Loucy (cell line): ENCODE measurements around the gene NFIL3.
"Not testable (repeated sequence)": the region's sequence is repeated elsewhere in the genome, so short reads cannot be mapped to it uniquely, and the experiment has no call there.

Source experiments
- H2AFZ ChIP-seq: fragments of 200-600 bp; sonication (generic); 2 replicates; pipeline ENCODE4 v1.6.0; 2016; ENCODE audit warnings: antibody characterized with exemption, mild to moderate bottlenecking, low read length, moderate library complexity
- H3F3A ChIP-seq: fragments of 200-600 bp; 2 replicates; pipeline ENCODE4 v1.6.0; 2016; ENCODE audit warnings: antibody characterized with exemption, low read depth, mild to moderate bottlenecking
- H3K27me3 ChIP-seq: fragments of 200-600 bp; sonication (generic); 2 replicates; pipeline ENCODE4 v1.6.1; 2014; ENCODE audit warnings: low read length, mild to moderate bottlenecking; ENCODE audit not compliant: insufficient read depth, poor library complexity, severe bottlenecking
- H3K36me3 ChIP-seq: fragments of 200-600 bp; sonication (generic); 2 replicates; pipeline ENCODE4 v1.6.1; 2016; ENCODE audit warnings: low read length; ENCODE audit not compliant: insufficient read depth
- H3K4me1 ChIP-seq: fragments of 200-600 bp; sonication (generic); 2 replicates; pipeline ENCODE4 v1.5.1; 2014; ENCODE audit warnings: low read length, mild to moderate bottlenecking; ENCODE audit not compliant: insufficient read depth, poor library complexity, severe bottlenecking
- H3K4me2 ChIP-seq: fragments of 200-600 bp; sonication (generic); 2 replicates; pipeline ENCODE4 v1.6.0; 2014; ENCODE audit warnings: antibody characterized with exemption, low read length, low read depth, mild to moderate bottlenecking; ENCODE audit not compliant: poor library complexity, severe bottlenecking
- H3K4me3 ChIP-seq: fragments of 200-600 bp; sonication (generic); 2 replicates; pipeline ENCODE4 v1.5.1; 2014; ENCODE audit warnings: low read length, mild to moderate bottlenecking, mixed read lengths; ENCODE audit not compliant: poor library complexity, severe bottlenecking
- H3K79me2 ChIP-seq: fragments of 200-600 bp; sonication (generic); 2 replicates; pipeline ENCODE4 v1.6.1; 2014; ENCODE audit warnings: low read length; ENCODE audit not compliant: insufficient read depth
- H3K9ac ChIP-seq: fragments of 200-600 bp; sonication (generic); 2 replicates; pipeline ENCODE4 v1.6.0; 2014; ENCODE audit warnings: mild to moderate bottlenecking, low read depth, low read length, moderate library complexity; ENCODE audit not compliant: poor library complexity, severe bottlenecking
- H3K9me2 ChIP-seq: fragments of 200-600 bp; sonication (generic); replicated peaks from 2 replicates; pipeline ENCODE4 v1.6.1; 2016; ENCODE audit warnings: low read depth, low read length, mixed read lengths
- H3K9me3 ChIP-seq: fragments of 200-600 bp; sonication (generic); 2 replicates; pipeline ENCODE4 v1.6.1; 2014; ENCODE audit warnings: mild to moderate bottlenecking, antibody characterized with exemption, low read length, low read depth; ENCODE audit not compliant: insufficient read depth
- H4K20me1 ChIP-seq: fragments of 200-600 bp; sonication (generic); 2 replicates; pipeline ENCODE4 v1.6.0; 2014; ENCODE audit warnings: antibody characterized with exemption, low read length, mild to moderate bottlenecking; ENCODE audit not compliant: insufficient read depth, poor library complexity, severe bottlenecking
- CTCF ChIP-seq: fragments of 200-600 bp; sonication (generic); conservative IDR thresholded peaks from 2 replicates; pipeline ENCODE4 v1.5.1; 2014; ENCODE audit warnings: mild to moderate bottlenecking, antibody characterized with exemption, low read length
- EZH2phosphoT487 ChIP-seq: fragments of 200-600 bp; IDR thresholded peaks from 2 replicates; pipeline ENCODE4 v1.6.1; 2018; ENCODE audit warnings: antibody characterized with exemption, mild to moderate bottlenecking, moderate library complexity, borderline replicate concordance

Gene NFIL3

GRCh38 chr9:91391818-91392217 lies 31.8 kb downstream of the NFIL3 start:
- Histone ChIP-seq H3K4me3 (no peak overlapping the region), H3K4me1 (no peaks in the 10 kb centered on the region), H3K9me3 (no peaks in the 10 kb centered on the region), H2AFZ (no peak overlapping the region), H3F3A (no peaks in the 10 kb centered on the region), H3K27me3 (no peaks in the 10 kb centered on the region), H3K36me3 (no peaks in the 10 kb centered on the region), H3K79me2 (no peaks in the 10 kb centered on the region), H3K9me2 (no peaks in the 10 kb centered on the region), H3K9ac (no peak overlapping the region), H3K4me2 (no peak overlapping the region), H4K20me1 (no peaks in the 10 kb centered on the region)
- no peak for TF ChIP-seq EZH2phosphoT487
- TF ChIP-seq CTCF, result no peak

GRCh38 chr9:91391412-91391811 lies 32.2 kb downstream of the NFIL3 start:
- no peaks in the 10 kb centered on the region for H3F3A ChIP-seq
- no peaks in the 10 kb centered on the region for H3K9me3 ChIP-seq
- no peak overlapping the region for H3K4me2 ChIP-seq
- no peaks in the 10 kb centered on the region for H3K27me3 ChIP-seq
- no peak overlapping the region for H3K9ac ChIP-seq
- H3K4me1 ChIP-seq, result no peaks in the 10 kb centered on the region
- H3K79me2 ChIP-seq, result no peaks in the 10 kb centered on the region
- no peaks in the 10 kb centered on the region for H4K20me1 ChIP-seq
- H3K36me3 ChIP-seq, result no peaks in the 10 kb centered on the region
- no peak overlapping the region for H2AFZ ChIP-seq
- no peak overlapping the region for H3K4me3 ChIP-seq
- no peaks in the 10 kb centered on the region for H3K9me2 ChIP-seq
- TF ChIP-seq EZH2phosphoT487 (no peak), CTCF (no peak)

- H3K27me3 ChIP-seq, H3K9me2 ChIP-seq, H2AFZ ChIP-seq, H4K20me1 ChIP-seq, H3K79me2 ChIP-seq, H3K9ac ChIP-seq, H3K4me1 ChIP-seq, H3F3A ChIP-seq, H3K9me3 ChIP-seq, H3K4me3 ChIP-seq, H3K4me2 ChIP-seq, H3K36me3 ChIP-seq: not testable (repeated sequence)
Measured at GRCh38 chr9:91389686-91390085, 33.9 kb downstream of the NFIL3 start.

- Histone ChIP-seq H4K20me1 (no peaks in the 10 kb centered on the region), H3K79me2 (no peaks in the 10 kb centered on the region), H3K9me2 (no peaks in the 10 kb centered on the region), H3K4me3 (no peak overlapping the region), H3K27me3 (no peaks in the 10 kb centered on the region), H3K4me1 (no peaks in the 10 kb centered on the region), H2AFZ (no peak overlapping the region), H3K9ac (no peak overlapping the region), H3K36me3 (no peaks in the 10 kb centered on the region), H3F3A (no peaks in the 10 kb centered on the region), H3K9me3 (no peaks in the 10 kb centered on the region), H3K4me2 (no peak overlapping the region)
- TF ChIP-seq CTCF (no peak), EZH2phosphoT487 (no peak)
Measured at GRCh38 chr9:91386765-91387164, 36.9 kb downstream of the NFIL3 start.
